ENCODE measurements around the gene CHRNB2.

- TF ChIP-seq POLR2A (IDR thresholded peaks at IDR 0.05) (no peak), POLR2AphosphoS5 (IDR thresholded peaks at IDR 0.05) (no peak)
- TF ChIP-seq, protein P1, sequence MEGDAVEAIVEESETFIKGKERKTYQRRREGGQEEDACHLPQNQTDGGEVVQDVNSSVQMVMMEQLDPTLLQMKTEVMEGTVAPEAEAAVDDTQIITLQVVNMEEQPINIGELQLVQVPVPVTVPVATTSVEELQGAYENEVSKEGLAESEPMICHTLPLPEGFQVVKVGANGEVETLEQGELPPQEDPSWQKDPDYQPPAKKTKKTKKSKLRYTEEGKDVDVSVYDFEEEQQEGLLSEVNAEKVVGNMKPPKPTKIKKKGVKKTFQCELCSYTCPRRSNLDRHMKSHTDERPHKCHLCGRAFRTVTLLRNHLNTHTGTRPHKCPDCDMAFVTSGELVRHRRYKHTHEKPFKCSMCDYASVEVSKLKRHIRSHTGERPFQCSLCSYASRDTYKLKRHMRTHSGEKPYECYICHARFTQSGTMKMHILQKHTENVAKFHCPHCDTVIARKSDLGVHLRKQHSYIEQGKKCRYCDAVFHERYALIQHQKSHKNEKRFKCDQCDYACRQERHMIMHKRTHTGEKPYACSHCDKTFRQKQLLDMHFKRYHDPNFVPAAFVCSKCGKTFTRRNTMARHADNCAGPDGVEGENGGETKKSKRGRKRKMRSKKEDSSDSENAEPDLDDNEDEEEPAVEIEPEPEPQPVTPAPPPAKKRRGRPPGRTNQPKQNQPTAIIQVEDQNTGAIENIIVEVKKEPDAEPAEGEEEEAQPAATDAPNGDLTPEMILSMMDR (IDR thresholded peaks at IDR 0.05 in 8 of 11, conservative IDR thresholded peaks at IDR 0.05 in 3 of 11) = no peak
These were observed 46.7 kb downstream of the CHRNB2 start for GRCh38 chr1:154614247-154614646.

Measured in spleen (tissue), 7 donors.